Fibroblast of skin of right quadriceps (primary cell): ENCODE measurements around the gene UGGT2.
"Not testable (repeated sequence)": the region's sequence is repeated elsewhere in the genome, so short reads cannot be mapped to it uniquely, and the experiment has no call there.

Experiments used
- DNase-seq: peaks from one replicate; pipeline ENCODE4 v3.0.0-alpha.2; 2013

UGGT2 gene

GRCh38 chr13:95882121-95882520 lies 171.1 kb downstream of the UGGT2 start:
- DNase-seq: no peak

DNA sequence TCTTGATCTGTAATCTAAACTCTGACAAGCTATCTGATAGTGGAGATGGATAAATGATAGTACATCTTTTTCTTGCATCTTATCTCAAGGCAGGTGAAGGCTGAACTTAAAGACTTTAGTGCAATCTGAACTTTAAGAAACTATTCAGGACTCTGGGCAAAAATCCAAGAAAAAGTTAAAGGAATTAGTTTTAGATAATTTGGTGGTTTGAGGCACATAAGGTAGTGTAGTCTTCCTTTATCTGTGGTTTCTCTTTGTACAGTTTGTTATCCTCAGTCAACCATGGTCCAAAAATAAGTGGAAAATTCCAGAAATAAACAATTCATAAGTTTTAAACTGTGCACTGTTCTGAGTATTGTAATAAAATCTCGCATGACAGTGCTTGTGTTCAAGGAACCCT lies 172.9 kb downstream of the UGGT2 start:
- no peak for DNase-seq

GRCh38 chr13:95874286-95874685 lies 178.9 kb downstream of the UGGT2 start:
- DNase-seq: no peak

DNA sequence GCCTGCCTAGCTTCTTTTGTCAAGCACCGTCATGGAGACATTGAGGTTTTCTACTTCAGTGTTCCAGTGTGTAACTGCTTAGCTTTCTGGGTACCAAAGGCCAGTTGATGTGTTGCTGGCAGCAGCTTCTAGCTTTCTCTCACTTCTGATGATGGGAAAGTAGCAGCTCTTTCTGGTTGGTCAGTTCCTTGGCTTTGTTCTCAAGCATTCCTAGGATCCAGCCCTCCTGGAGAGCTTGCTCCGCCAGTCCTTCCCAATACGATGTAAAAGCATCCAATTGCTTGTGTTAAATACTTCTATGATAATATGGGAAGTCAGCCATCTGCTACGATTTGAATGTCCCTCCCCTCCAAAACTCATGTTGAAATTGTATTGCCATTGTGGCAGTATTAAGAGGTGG lies 182.8 kb downstream of the UGGT2 start:
- no peak for DNase-seq

GRCh38 chr13:95865080-95865615 lies 188.1 kb downstream of the UGGT2 start:
- DNase-seq: no peak

GRCh38 chr13:95862408-95862807 lies 190.8 kb downstream of the UGGT2 start:
- peak; percentile 2 for DNase-seq

- DNase-seq: no peak
These were observed 191.9 kb downstream of the UGGT2 start for GRCh38 chr13:95861296-95861695.

DNA sequence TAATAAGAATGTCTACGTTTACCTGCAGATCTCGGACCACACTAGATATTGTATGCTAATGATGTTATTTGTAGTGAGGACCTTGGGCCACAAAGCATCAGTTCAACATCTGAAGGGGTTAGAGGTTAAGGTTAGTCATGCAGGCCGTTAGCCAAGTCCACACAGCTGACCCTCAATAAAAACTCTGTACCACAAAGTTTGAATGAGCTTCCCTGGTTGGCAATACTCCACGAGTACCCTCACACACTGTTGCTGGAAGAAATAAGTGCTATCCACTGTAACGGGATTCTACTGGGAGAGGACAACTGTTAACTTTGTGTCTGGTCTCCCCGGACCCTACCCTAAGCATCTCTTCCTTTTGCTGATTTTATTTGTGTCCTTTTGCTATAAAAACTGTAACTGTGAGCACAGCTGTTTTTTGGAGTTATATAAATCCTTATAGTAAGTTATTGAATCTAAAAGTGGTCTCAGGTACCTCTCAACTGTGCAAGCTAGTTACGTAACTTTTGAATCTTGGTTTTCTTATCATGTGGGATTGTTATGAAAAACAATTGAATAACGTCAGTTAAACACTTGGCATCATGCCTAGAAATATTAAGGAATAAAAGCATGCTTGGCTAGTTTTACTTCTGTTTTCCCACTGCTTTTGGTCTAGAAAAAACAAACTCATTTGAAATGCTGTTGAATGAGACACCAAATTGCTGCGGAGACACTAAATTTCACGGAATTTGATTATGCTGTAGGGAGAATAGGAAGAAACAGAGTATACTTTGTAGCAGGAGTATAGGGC lies 194.7 kb downstream of the UGGT2 start:
- DNase-seq: no peak

DNA sequence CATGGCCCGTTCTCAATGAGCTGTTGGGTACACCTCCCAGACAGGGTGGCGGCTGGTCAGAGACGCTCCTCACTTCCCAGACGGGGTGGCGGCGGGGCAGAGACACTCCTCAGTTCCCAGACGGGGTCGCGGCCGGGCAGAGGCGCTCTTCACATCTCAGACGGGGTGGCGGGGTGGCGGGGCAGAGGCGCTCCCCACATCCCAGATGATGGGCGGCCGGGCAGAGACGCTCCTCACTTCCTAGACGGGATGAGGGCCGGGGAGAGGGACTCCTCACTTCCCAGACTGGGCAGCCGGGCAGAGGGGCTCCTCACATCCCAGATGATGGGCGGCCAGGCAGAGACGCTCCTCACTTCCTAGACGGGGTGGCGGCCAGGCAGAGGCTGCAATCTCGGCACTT lies 207.5 kb downstream of the UGGT2 start:
- DNase-seq: not testable (repeated sequence)

DNA sequence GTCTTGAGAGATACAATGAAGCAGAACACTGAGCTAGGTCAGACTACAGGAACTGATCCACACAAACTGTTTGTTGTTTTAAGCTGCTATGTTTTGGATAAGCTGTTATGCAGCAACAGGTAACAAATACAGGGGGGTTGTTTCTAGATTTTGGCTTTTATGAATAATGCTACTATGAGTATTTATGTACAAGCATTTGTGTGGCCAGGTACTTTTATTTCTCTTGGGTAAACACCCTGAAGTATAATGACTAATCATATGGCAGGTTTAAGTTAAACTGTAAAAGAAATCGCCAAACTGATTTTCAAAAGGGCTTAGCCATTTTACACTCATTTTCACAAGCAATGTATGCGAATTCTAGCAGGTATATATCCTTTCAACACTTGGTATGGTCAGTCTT lies 210.3 kb downstream of the UGGT2 start:
- no peak for DNase-seq

- DNase-seq: no peak
These were observed 211.3 kb downstream of the UGGT2 start for GRCh38 chr13:95841894-95842293.

DNA sequence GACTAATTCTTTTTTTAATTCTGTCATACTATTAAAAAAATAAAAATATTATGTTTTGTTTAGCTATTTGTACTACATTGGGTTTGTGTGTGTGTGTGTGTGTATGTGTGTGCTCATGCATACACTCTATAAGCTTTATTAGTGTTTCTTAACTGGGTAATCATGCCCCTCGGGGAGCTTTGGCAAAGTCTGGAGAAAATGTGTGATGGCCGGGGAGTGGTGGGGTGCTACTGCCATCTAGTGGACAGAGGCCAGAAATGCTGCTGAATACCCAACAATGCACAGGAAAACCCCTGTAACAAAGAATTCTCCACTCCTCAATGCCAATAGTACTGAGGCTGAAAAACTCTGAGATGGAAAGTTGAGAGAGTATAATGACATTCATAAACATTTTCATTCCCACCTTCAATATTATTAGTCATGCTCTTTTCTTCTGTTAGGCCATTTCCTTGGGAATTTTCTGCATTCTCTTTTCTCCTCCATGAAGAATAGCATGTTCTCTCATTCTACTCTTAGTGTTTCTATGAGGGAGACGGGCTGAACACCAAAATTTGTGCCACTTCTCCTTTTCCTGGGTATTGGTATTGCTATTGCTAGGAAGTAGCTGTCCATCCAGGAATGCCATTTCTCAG lies 219.0 kb downstream of the UGGT2 start:
- DNase-seq: peak; percentile 66

DNA sequence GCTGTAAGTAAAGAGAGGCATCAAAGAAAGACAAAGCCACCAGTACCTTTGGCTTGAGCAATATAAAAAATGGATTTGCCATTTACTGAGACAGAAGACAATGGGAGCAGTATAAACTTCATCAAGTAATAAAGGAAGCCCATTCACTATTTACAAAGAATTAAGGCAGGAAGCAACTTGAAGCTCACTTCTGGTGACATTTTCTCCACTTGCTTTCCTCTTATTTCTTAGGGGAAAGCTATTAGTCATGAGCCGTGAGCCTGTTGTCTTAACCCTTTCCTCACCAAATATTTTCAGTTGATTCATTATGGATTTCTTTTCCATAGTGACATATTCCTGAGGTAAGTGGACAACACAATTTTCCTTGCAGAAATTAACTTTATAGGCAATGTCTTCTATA lies 219.5 kb downstream of the UGGT2 start:
- DNase-seq: peak; percentile 12

- no peak for DNase-seq
These were observed 220.1 kb downstream of the UGGT2 start for GRCh38 chr13:95833126-95833525.

GRCh38 chr13:95822303-95822702 lies 230.9 kb downstream of the UGGT2 start:
- DNase-seq: no peak

GRCh38 chr13:95814495-95814894 lies 238.7 kb downstream of the UGGT2 start:
- DNase-seq: no peak

GRCh38 chr13:95813139-95813538 lies 240.1 kb downstream of the UGGT2 start:
- no peak for DNase-seq

DNA sequence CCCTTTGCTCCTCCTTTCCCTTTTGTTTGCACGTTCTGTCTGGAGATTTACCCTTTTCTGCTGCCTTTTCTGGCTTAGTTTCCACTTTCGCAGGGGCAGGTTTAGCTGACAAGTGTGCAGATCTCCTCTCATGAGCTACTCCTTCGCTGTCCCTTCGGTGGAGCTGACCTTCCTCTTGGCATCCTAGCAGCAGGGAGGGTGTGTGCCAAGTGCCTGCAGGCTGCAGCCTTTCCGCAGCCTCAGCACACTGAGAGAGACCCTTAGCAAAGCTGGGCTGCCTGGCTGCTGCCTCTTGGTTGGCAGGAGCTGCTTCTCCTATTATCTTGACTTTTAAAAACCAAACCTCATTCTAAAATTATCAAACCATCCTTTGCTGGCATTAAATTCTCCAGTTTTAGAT lies 243.8 kb downstream of the UGGT2 start:
- DNase-seq: no peak

GRCh38 chr13:95805921-95806320 lies 247.3 kb downstream of the UGGT2 start:
- DNase-seq: no peak

DNA sequence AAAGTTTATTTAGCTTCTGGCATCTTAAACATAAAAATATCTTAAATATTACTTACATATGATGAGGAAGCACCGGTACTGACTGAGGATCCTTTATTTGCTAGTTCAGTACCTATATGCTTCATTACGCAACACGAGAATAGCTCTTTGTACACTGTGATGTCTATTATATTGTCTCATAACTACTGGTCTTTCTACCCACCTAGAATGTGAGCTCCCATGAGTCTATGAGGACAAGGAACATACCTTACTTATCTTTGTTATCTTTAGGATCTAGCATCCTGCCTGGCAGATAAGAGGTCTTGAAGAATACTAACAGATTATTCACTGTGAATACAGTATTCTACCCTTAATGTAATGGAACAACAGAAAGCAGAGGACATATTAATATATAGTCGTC lies 251.4 kb downstream of the UGGT2 start:
- no peak for DNase-seq

DNA sequence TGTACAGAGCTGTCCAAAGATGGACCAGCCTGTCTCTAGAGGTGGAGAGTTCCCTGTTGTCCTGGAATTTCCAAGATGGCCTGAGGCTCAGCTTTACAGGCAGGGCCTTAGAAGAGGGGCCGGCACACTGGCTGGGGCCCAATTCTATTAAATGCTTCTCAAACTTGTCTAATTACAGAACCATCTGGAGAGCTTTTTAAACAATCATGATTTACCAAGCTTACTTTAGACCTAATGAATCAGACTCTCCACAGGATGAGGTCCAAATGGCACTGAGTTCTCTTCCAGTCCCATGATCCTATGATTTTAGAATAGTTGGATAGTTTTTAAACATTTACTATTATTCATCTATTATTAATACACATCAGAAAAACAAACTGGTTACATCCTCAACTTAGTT lies 252.8 kb downstream of the UGGT2 start:
- no peak for DNase-seq

DNA sequence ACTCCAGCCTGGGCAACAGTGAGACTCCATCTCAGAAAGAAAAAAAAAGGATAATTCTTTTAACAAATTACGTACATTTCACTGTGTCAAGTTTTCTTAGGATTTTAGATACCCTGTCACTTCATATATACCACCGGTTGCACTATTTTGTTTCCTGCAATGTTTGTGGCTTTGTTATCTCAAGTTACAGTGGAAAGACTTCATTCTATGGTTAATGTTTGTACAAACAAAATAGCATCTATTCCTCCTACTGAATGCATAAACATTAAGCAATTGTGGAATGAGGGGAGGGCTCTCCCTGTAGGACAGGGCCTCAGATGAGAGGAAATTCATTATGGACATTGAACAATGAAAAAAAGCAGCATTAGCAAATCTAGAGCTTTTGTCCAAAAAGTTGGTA lies 256.2 kb downstream of the UGGT2 start:
- DNase-seq: no peak

DNA sequence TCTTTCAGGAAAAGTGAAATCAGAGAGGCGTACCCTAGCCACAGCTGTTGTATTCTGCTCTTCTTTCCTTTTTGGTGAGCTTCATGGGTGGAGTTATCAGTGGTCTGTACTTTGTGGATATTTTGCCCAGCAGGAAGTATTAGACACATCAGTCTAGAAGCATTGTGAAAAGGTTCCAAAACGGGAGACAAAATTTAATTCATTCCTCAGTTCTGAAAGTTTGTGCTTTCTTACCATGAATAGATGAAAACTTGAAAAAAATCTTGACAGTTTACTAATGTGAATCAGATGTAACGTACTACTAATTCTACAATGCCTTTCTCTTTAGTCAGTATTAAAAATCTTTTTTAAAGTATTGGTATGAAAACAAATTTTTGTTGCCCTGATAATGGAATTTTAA lies 259.4 kb downstream of the UGGT2 start:
- DNase-seq: no peak

DNA sequence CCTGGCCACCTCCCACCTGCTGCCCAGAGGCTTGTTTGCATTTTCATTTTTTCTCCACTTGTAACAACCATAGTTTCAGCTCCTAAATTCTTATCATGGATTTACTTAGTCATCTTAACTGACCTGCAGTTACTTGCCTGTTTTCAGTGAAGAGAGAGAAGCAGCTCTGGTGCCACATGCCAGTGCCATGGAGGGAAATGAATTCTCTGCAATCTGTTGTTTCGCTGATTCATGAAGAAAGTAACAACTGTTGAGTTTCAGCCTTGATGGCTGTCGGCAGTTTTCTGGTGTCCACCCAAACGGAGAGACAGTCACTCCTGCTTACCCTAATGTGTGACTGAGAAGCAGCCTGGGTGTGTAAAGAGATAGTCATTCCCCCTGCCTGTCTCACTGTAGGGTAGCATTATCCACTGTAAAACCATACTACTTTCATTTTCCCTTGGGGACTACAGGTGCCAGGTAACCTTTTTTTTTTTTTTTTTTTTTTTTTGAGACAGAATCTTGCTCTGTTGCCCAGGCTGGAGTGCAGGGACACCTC lies 260.1 kb downstream of the UGGT2 start:
- no peak for DNase-seq
